ENCODE data around the gene SRGN.

The SRGN gene

GRCh38 chr10:69068549-69068948 lies 19.4 kb upstream of the SRGN start:
- no peak overlapping the region for H4K8ac ChIP-seq (ENCODE audit: low read length)
- peaks cover 11% of the 10 kb centered on the region for H3K4me1 ChIP-seq (ENCODE audit: control insufficient read depth, insufficient read depth, low read depth, low read length)
- no peaks in the 10 kb centered on the region for H3K27me3 ChIP-seq (ENCODE audit: control insufficient read depth in 1 of 2, insufficient read depth in 1 of 2, low read length in 2 of 2)
- H3K79me1 ChIP-seq (replicated peaks; ENCODE audit: low read length, poor library complexity, severe bottlenecking) = no peaks in the 10 kb centered on the region
- no peak overlapping the region for H3K27ac ChIP-seq (ENCODE audit: low read length, poor library complexity, severe bottlenecking)
- no peak overlapping the region for H2BK15ac ChIP-seq (ENCODE audit: low read depth, poor library complexity, severe bottlenecking)
- H3K14ac ChIP-seq (ENCODE audit: low read length in 2 of 2) = no peak overlapping the region
- H3K4ac ChIP-seq (ENCODE audit: low read depth in 1 of 2, low read length in 2 of 2) = no peak overlapping the region
- H2AFZ ChIP-seq (ENCODE audit: low read depth, low read length) = no peak overlapping the region
- no peak overlapping the region for H2BK120ac ChIP-seq (ENCODE audit: low read depth, low read length)
- no peaks in the 10 kb centered on the region for H3K9me3 ChIP-seq (ENCODE audit: control insufficient read depth, low read length)
- no peak overlapping the region for H3K4me3 ChIP-seq (ENCODE audit: insufficient read depth in 1 of 2, low read depth in 1 of 2, low read length in 2 of 2)
- no peak for DNase-seq
- no peak overlapping the region for H3K9ac ChIP-seq (ENCODE audit: low read length)
- no peak overlapping the region for H3K18ac ChIP-seq (ENCODE audit: low read depth in 1 of 2, low read length in 2 of 2)
- 95% methylated on average over 5 of the region's 5 CpGs for WGBS
- H3K4me2 ChIP-seq (ENCODE audit: low read length, poor library complexity, severe bottlenecking) = no peak overlapping the region
- H3K23ac ChIP-seq (ENCODE audit: low read length in 2 of 2) = no peak overlapping the region
- no peak overlapping the region for H4K91ac ChIP-seq (ENCODE audit: low read length)
- H2BK12ac ChIP-seq (ENCODE audit: low read length in 2 of 2) = no peak overlapping the region
- H2BK5ac ChIP-seq (ENCODE audit: low read depth, low read length, poor library complexity, severe bottlenecking) = no peak overlapping the region
- H3K36me3 ChIP-seq (ENCODE audit: control insufficient read depth in 1 of 2, insufficient read depth in 2 of 2, low read depth in 1 of 2, low read length in 2 of 2) = no peaks in the 10 kb centered on the region
- H2AK5ac ChIP-seq (ENCODE audit: low read length, severe bottlenecking) = no peak overlapping the region

DNA sequence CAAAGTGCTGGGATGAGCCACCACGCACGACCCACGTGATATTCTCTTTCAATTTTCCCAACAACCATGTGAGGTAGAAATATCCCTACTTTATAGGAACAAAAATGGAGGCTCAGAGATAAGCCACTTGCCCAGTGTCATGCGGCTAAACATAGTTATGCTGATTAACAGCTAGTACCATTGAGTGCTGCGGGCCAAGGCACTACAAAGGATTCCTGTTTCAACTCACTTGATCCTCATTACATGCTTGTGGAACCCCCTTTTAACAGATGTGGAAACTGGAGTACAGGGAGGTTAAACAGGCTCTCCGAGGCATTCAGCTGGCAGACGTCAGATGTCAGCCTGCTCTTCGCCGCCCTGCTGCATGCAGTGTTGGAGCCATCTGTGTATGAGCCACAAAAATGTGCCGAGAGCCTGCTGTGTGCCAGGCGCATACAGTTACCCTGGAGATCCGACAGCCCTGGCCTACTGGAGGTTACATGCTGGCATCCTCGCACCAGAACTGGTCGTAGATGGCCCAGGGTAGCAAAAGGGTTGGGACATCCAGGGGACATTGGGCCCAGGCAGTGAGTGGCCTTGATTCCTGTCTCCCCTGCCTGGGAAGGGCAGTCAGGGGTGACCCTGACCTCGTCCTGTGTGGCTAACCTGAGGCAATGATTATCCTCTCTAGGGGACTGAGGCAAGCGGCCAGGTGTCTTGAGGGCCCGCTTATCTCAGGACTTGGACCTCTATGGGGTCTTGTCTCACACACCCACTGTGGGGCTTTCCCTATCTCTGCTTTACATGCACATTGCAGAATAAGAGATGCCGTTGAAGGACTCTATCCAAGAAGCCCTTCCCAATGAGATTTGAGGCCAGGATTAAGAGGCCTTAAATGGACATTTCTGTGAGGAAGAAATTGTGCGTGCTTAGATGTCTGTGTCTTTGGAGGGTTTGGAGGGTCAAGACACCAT lies 18.5 kb upstream of the SRGN start:
- H3K4me3 ChIP-seq (ENCODE audit: insufficient read depth in 1 of 2, low read depth in 1 of 2, low read length in 2 of 2) = no peak overlapping the region
- no peak overlapping the region for H3K27ac ChIP-seq (ENCODE audit: low read length, poor library complexity, severe bottlenecking)
- H3K4me2 ChIP-seq (ENCODE audit: low read length, poor library complexity, severe bottlenecking) = no peak overlapping the region
- no peaks in the 10 kb centered on the region for H3K36me3 ChIP-seq (ENCODE audit: control insufficient read depth in 1 of 2, insufficient read depth in 2 of 2, low read depth in 1 of 2, low read length in 2 of 2)
- H3K23ac ChIP-seq (ENCODE audit: low read length in 2 of 2) = peak overlapping the region in 1 of 2 experiments; percentile 27
- no peak overlapping the region for H3K9ac ChIP-seq (ENCODE audit: low read length)
- no peak overlapping the region for H4K91ac ChIP-seq (ENCODE audit: low read length)
- no peak overlapping the region for H3K4ac ChIP-seq (ENCODE audit: low read depth in 1 of 2, low read length in 2 of 2)
- H3K79me1 ChIP-seq (replicated peaks; ENCODE audit: low read length, poor library complexity, severe bottlenecking) = no peaks in the 10 kb centered on the region
- H2BK5ac ChIP-seq (ENCODE audit: low read depth, low read length, poor library complexity, severe bottlenecking) = no peak overlapping the region
- H4K8ac ChIP-seq (ENCODE audit: low read length) = no peak overlapping the region
- H3K9me3 ChIP-seq (ENCODE audit: control insufficient read depth, low read length) = no peaks in the 10 kb centered on the region
- no peak overlapping the region for H2BK120ac ChIP-seq (ENCODE audit: low read depth, low read length)
- H3K18ac ChIP-seq (ENCODE audit: low read depth in 1 of 2, low read length in 2 of 2) = no peak overlapping the region
- no peak overlapping the region for H2AK5ac ChIP-seq (ENCODE audit: low read length, severe bottlenecking)
- no peak overlapping the region for H2AFZ ChIP-seq (ENCODE audit: low read depth, low read length)
- peak overlapping the region in 1 of 2 experiments; percentile 7 for H2BK12ac ChIP-seq (ENCODE audit: low read length in 2 of 2)
- H3K27me3 ChIP-seq (ENCODE audit: control insufficient read depth in 1 of 2, insufficient read depth in 1 of 2, low read length in 2 of 2) = no peaks in the 10 kb centered on the region
- DNase-seq = peak; percentile 33
- no peak overlapping the region for H2BK15ac ChIP-seq (ENCODE audit: low read depth, poor library complexity, severe bottlenecking)
- 85% methylated on average over 19 of the region's 19 CpGs for WGBS
- peak overlapping the region in 1 of 2 experiments; percentile 45 for H3K14ac ChIP-seq (ENCODE audit: low read length in 2 of 2)
- H3K4me1 ChIP-seq (ENCODE audit: control insufficient read depth, insufficient read depth, low read depth, low read length) = peaks cover 11% of the 10 kb centered on the region

DNA sequence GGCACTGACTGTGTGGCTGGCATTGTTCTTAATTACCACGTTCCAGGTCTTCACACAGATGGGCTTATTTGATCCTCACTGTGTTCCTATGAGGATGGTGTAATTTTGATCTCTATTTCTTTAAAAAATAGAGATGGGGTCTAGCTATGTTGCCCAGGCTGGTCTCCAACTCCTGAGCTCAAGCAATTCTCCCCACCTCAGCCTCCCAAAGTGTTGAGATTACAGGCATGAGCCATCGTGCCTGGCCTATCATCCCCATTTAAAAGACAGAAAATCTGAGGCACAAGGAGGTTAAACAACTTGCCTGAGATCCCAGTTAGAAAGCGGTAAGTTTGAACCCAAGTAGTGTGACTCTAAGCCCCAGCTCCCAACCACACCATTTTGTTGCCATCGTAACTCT lies 17.0 kb upstream of the SRGN start:
- no peak overlapping the region for H2BK12ac ChIP-seq (ENCODE audit: low read length in 2 of 2)
- H4K8ac ChIP-seq (ENCODE audit: low read length) = no peak overlapping the region
- H3K23ac ChIP-seq (ENCODE audit: low read length in 2 of 2) = no peak overlapping the region
- no peak overlapping the region for H3K4me3 ChIP-seq (ENCODE audit: insufficient read depth in 1 of 2, low read depth in 1 of 2, low read length in 2 of 2)
- no peak overlapping the region for H3K14ac ChIP-seq (ENCODE audit: low read length in 2 of 2)
- DNase-seq = no peak
- H3K4ac ChIP-seq (ENCODE audit: low read depth in 1 of 2, low read length in 2 of 2) = no peak overlapping the region
- H2AK5ac ChIP-seq (ENCODE audit: low read length, severe bottlenecking) = no peak overlapping the region
- H2AFZ ChIP-seq (ENCODE audit: low read depth, low read length) = no peak overlapping the region
- H2BK120ac ChIP-seq (ENCODE audit: low read depth, low read length) = no peak overlapping the region
- WGBS = 78% methylated on average over 3 of the region's 4 CpGs
- H3K27ac ChIP-seq (ENCODE audit: low read length, poor library complexity, severe bottlenecking) = no peak overlapping the region
- no peak overlapping the region for H3K18ac ChIP-seq (ENCODE audit: low read depth in 1 of 2, low read length in 2 of 2)
- no peak overlapping the region for H2BK15ac ChIP-seq (ENCODE audit: low read depth, poor library complexity, severe bottlenecking)
- peaks cover 6% of the 10 kb centered on the region for H3K4me1 ChIP-seq (ENCODE audit: control insufficient read depth, insufficient read depth, low read depth, low read length)
- H3K9me3 ChIP-seq (ENCODE audit: control insufficient read depth, low read length) = no peaks in the 10 kb centered on the region
- H3K36me3 ChIP-seq (ENCODE audit: control insufficient read depth in 1 of 2, insufficient read depth in 2 of 2, low read depth in 1 of 2, low read length in 2 of 2) = no peaks in the 10 kb centered on the region
- no peak overlapping the region for H3K9ac ChIP-seq (ENCODE audit: low read length)
- H3K79me1 ChIP-seq (replicated peaks; ENCODE audit: low read length, poor library complexity, severe bottlenecking) = no peaks in the 10 kb centered on the region
- H4K91ac ChIP-seq (ENCODE audit: low read length) = no peak overlapping the region
- H2BK5ac ChIP-seq (ENCODE audit: low read depth, low read length, poor library complexity, severe bottlenecking) = no peak overlapping the region
- no peaks in the 10 kb centered on the region for H3K27me3 ChIP-seq (ENCODE audit: control insufficient read depth in 1 of 2, insufficient read depth in 1 of 2, low read length in 2 of 2)
- H3K4me2 ChIP-seq (ENCODE audit: low read length, poor library complexity, severe bottlenecking) = no peak overlapping the region

- Histone ChIP-seq H2BK15ac (ENCODE audit: low read depth, poor library complexity, severe bottlenecking) (no peak overlapping the region), H4K91ac (ENCODE audit: low read length) (no peak overlapping the region), H3K36me3 (ENCODE audit: control insufficient read depth in 1 of 2, insufficient read depth in 2 of 2, low read depth in 1 of 2, low read length in 2 of 2) (no peaks in the 10 kb centered on the region), H3K18ac (ENCODE audit: low read depth in 1 of 2, low read length in 2 of 2) (no peak overlapping the region), H3K9ac (ENCODE audit: low read length) (no peak overlapping the region), H3K23ac (ENCODE audit: low read length in 2 of 2) (no peak overlapping the region), H3K14ac (ENCODE audit: low read length in 2 of 2) (no peak overlapping the region), H2BK120ac (ENCODE audit: low read depth, low read length) (no peak overlapping the region), H4K8ac (ENCODE audit: low read length) (no peak overlapping the region), H2BK5ac (ENCODE audit: low read depth, low read length, poor library complexity, severe bottlenecking) (no peak overlapping the region), H3K4me1 (ENCODE audit: control insufficient read depth, insufficient read depth, low read depth, low read length) (peaks cover 4% of the 10 kb centered on the region), H2BK12ac (ENCODE audit: low read length in 2 of 2) (no peak overlapping the region), H3K79me1 (replicated peaks; ENCODE audit: low read length, poor library complexity, severe bottlenecking) (no peaks in the 10 kb centered on the region), H2AFZ (ENCODE audit: low read depth, low read length) (no peak overlapping the region), H3K4me2 (ENCODE audit: low read length, poor library complexity, severe bottlenecking) (no peak overlapping the region), H3K27me3 (ENCODE audit: control insufficient read depth in 1 of 2, insufficient read depth in 1 of 2, low read length in 2 of 2) (no peaks in the 10 kb centered on the region), H3K4me3 (ENCODE audit: insufficient read depth in 1 of 2, low read depth in 1 of 2, low read length in 2 of 2) (no peak overlapping the region), H3K4ac (ENCODE audit: low read depth in 1 of 2, low read length in 2 of 2) (no peak overlapping the region), H2AK5ac (ENCODE audit: low read length, severe bottlenecking) (no peak overlapping the region), H3K9me3 (ENCODE audit: control insufficient read depth, low read length) (no peaks in the 10 kb centered on the region), H3K27ac (ENCODE audit: low read length, poor library complexity, severe bottlenecking) (no peak overlapping the region)
- WGBS = 97% methylated on average over 5 of the region's 6 CpGs
- DNase-seq = no peak
Observed at GRCh38 chr10:69071610-69072009, 16.3 kb upstream of the SRGN start.
